Heart left ventricle (tissue), 16 donors: ENCODE results near the gene VPS37C. TPM values are rescaled to one million over a fixed set of nuclear protein-coding genes. Genes with fewer than 3 reads are reported as not detected.
A peak's percentile ranks its signal among the peaks of the same experiment; 100 is the strongest.

Experiments
- ATAC-seq, 4 donors: fragments of 200-7000 bp; cut with Tn5 transposase; one replicate each; pipeline ENCODE4 v1.9.1; 2020 to 2022; ENCODE audit warnings: moderate library complexity in 4 of 4, mild to moderate bottlenecking in 3 of 4, moderate number of reproducible peaks in 1 of 4
- DNase-seq, 5 donors: peaks; one replicate each; pipeline ENCODE4 v3.0.0-alpha.2; 2020
- H3K27ac ChIP-seq, 12 donors: fragments of 200-600 bp; sonication (generic) in 4 of 12; one replicate each; pipeline versions ENCODE4 v1.5.0 to v1.8.0; 2016 to 2022; ENCODE audit warnings: mild to moderate bottlenecking in 2 of 12
- H3K27me3 ChIP-seq, 9 donors: fragments of 200-600 bp; sonication (generic) in 2 of 9; one replicate each; pipeline versions ENCODE4 v1.5.1 to v1.8.0; 2016 to 2022; ENCODE audit warnings: mild to moderate bottlenecking in 3 of 9
- H3K36me3 ChIP-seq, 9 donors: fragments of 200-600 bp; sonication (generic) in 2 of 9; one replicate each; pipeline versions ENCODE4 v1.5.0 to v1.8.0; 2018 to 2022; ENCODE audit warnings: mild to moderate bottlenecking in 2 of 9
- H3K4me1 ChIP-seq, 12 donors: fragments of 200-600 bp; sonication (generic) in 4 of 12; one replicate each; pipeline versions ENCODE4 v1.5.0 to v1.8.0; 2016 to 2022; ENCODE audit warnings: mild to moderate bottlenecking in 3 of 12
- H3K4me3 ChIP-seq, 12 donors: fragments of 200-600 bp; sonication (generic) in 4 of 12; one replicate each; pipeline versions ENCODE4 v1.5.0 to v1.8.0; 2017 to 2022; ENCODE audit warnings: mild to moderate bottlenecking in 9 of 12, moderate library complexity in 4 of 12
- H3K9me3 ChIP-seq, 12 donors: fragments of 200-600 bp; sonication (generic) in 4 of 12; one replicate each; pipeline versions ENCODE4 v1.5.0 to v1.8.0; 2016 to 2022; ENCODE audit warnings: mild to moderate bottlenecking in 1 of 12
- POLR2A ChIP-seq, 2 donors: fragments of 450-650 bp; IDR thresholded peaks; one replicate each; pipeline ENCODE4 v1.6.1; 2017; ENCODE audit warnings: antibody characterized with exemption in 2 of 2, mild to moderate bottlenecking in 2 of 2, moderate library complexity in 2 of 2
- WGBS, 4 donors: extraction: QIAGEN DNeasy Blood & Tissue Kit in 2 of 4; methylation state at CpG; one replicate each; pipeline versions ENCODE4 v1.1.5 to v1.1.7; 2013 to 2018; 5-methylcytosine and 5-hydroxymethylcytosine counted together
- intact Hi-C, 10 donors: fragments of 100-400 bp; cut with DNase I; formaldehyde crosslinking; loops; one replicate each; pipeline versions ENCODE4 v1.11.1 to v1.14.2; 2022
- polyA plus RNA-seq, 2 donors: library from polyadenylated mRNA; stranded (reverse); fragments of 200-250 nt; gene quantifications; one replicate each; pipeline ENCODE4 v1.2.3, GENCODE V29; 2013
- total RNA-seq, 9 donors: library from RNA; depleted of rRNA in 2 of 9; stranded (reverse); fragments of >200 nt in 2 of 9; fragmentation: NEBNext Ultra II Directional in 3 of 9; extraction: Animal tissue kit (Norgen Biotek cat#: 25700) in 3 of 9; gene quantifications; one replicate each; pipeline versions ENCODE4 v1.1.0 to v1.2.4, GENCODE V29; 2016 to 2023
- TF ChIP-seq, protein P1 (sequence below), 12 donors: fragments of 200-600 bp; sonication (generic) in 4 of 12; IDR thresholded peaks; one replicate each; pipeline versions ENCODE4 v1.5.0 to v1.8.0; 2018 to 2022; ENCODE audit warnings: antibody characterized with exemption in 12 of 12, mild to moderate bottlenecking in 5 of 12
- donor health status: ischemic (EF 13 %, LVEDD 7.1; RV severe dilation, severe dysfunction).
- donor health status: healthy with polysubstance abuse.
- donor health status: DM: no; HTN: yes; CAD: no.
- donor health status: DM: no; HTN: no; CAD: no.
- donor health status: ischemic (EF 25% LVEDD 6.9; RV normal size, moderate dysfunction).
- donor health status: ischemic (EF 25% LVEDD 5.7; RV mildly dilated, moderate dysfunction).
- donor health status: healthy.
- donor health status: DM: yes; HTN: yes; CAD: no.
- donor health status: ischemic (EF 35%, LVEDD 5.7; RV mildly dilated, moderate dysfunction).
- donor health status: nonischemic (EF 11% LVEDD 7.7; RV severe dilation, severe dysfunction).
- donor health status: DM: yes; HTN: yes; CAD: no.
- donor health status: PGD.
- donor health status: ischemic (EF 29% LVEDD 5.4; RV normal size, mild dysfunction).
- donor health status: nonischemic (EF 23%, LVEDD 6.1; RV moderate dilation, normal function).

VPS37C gene
- total and polyA plus RNA-seq, 11 donors = 11.0 to 29.0 (median 17.1) TPM

DNA sequence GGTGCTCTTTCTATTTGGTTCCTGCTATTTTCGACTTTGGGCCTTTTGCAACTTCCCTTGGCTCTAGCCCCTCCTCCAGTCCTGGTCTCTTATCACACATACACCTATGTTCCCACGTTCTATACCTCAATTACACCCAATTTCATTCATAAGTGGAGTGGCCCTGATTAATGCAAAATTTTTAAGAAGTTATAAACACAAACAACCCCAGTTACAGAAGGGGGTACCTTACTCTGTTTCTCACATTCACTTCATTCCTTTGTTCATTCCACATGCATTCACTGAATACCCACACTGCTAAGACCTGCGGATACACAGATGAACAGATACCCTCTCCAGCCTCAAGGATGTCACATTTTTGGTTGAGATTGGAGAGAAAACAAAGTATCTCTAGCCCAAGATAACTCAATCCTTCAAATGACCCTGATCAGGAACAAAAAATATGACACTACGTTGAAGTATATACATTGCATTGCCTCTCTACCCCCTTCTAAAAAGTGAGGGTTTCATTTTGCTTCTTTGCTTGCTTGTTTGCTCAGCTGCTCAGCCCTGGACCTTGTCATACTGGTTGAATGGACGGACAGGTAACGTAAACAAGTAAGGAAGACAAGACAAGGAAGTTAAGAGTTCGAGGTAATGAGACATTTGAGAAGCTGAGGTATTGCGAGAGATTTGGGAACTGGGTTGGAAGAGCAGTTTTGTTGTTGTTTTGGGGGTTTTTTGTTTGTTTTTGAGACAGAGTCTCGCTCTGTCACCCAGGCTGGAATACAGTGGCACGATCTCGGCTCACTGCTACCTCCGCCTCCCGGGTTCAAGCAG, 3.6 kb upstream of the VPS37C start:
- no peaks in the 10 kb centered on the region for H3K9me3 ChIP-seq
- WGBS, 4 donors = 75 to 80% (median 78%) methylated on average over 13 of the region's 13 CpGs
- TF ChIP-seq, protein P1, sequence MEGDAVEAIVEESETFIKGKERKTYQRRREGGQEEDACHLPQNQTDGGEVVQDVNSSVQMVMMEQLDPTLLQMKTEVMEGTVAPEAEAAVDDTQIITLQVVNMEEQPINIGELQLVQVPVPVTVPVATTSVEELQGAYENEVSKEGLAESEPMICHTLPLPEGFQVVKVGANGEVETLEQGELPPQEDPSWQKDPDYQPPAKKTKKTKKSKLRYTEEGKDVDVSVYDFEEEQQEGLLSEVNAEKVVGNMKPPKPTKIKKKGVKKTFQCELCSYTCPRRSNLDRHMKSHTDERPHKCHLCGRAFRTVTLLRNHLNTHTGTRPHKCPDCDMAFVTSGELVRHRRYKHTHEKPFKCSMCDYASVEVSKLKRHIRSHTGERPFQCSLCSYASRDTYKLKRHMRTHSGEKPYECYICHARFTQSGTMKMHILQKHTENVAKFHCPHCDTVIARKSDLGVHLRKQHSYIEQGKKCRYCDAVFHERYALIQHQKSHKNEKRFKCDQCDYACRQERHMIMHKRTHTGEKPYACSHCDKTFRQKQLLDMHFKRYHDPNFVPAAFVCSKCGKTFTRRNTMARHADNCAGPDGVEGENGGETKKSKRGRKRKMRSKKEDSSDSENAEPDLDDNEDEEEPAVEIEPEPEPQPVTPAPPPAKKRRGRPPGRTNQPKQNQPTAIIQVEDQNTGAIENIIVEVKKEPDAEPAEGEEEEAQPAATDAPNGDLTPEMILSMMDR (IDR thresholded peaks at IDR 0.05) = no peak
- TF ChIP-seq POLR2A (IDR thresholded peaks at IDR 0.05) = no peak
- ATAC-seq = no peak
- H3K27me3 ChIP-seq = peaks cover 0 to 5% (median 0%) of the 10 kb centered on the region in 9 donors
- no peak for DNase-seq
- no peaks in the 10 kb centered on the region for H3K36me3 ChIP-seq
- H3K27ac ChIP-seq = peak overlapping the region in 4 of 12 donors; percentile 24 to 99 (median 32)
- intact Hi-C loops = loop anchor here in 1 of 10 donors (10.0 kb wide), 2 partner anchors 60 to 330 kb away; partner anchors contain the start of gene CD5
- peaks cover 0 to 56% (median 12%) of the 10 kb centered on the region in 12 donors for H3K4me1 ChIP-seq
- peak overlapping the region in 1 of 12 donors; percentile 32 for H3K4me3 ChIP-seq

DNA sequence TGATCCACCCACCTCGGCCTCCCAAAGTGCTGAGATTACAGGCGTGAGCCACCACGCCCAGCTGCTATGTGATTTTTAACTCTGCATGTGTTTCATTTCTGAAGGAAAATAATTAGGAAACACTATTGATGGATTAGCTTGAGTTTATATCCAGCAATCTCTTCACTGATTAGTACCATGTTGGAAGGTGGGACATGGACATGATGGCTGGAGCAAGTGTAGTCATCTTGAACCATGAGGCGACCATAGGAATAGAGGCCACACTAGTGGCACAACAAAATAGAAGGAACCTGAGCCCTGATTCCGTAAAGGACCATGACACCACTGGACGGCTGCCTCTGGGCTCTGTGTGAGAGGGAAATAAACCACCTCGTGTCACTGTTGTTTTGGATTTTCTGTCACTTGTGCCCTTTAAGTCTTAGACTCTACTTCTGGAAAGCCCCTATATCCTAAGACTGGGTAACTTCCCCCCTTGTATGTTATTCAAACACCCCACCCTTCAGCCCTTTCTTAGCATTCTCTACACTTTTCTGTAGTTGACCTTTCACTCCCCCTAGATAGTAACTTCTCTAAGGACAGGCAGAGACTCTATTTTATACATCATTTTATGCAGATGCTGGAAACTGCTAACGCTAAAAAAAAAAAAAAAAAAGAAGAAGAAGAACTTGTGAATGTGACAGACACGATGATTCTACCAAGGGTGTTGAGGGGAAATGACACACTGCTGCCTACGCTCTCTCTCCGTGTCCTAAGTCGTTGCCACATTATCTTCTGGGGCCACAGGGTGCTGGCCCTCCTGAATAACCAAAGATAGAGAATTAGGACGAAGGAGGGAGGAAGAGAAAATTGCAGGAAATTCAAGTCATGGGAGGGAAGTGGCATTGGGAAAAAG, 2.7 kb upstream of the VPS37C start:
- intact Hi-C loops = loop anchor here in 1 of 10 donors (10.0 kb wide), 2 partner anchors 59 to 329 kb away; partner anchors contain the start of gene CD5
- ATAC-seq = no peak
- WGBS, 4 donors = 75 to 79% (median 78%) methylated on average over 13 of the region's 13 CpGs
- H3K9me3 ChIP-seq = no peaks in the 10 kb centered on the region
- peaks cover 0 to 64% (median 18%) of the 10 kb centered on the region in 12 donors for H3K4me1 ChIP-seq
- DNase-seq = peak in 1 of 5 donors; percentile 27
- no peak overlapping the region for H3K4me3 ChIP-seq
- H3K27me3 ChIP-seq = peaks cover 0 to 4% (median 0%) of the 10 kb centered on the region in 9 donors
- no peaks in the 10 kb centered on the region for H3K36me3 ChIP-seq
- H3K27ac ChIP-seq = peak overlapping the region in 4 of 12 donors; percentile 34 to 99 (median 51)
- TF ChIP-seq, protein P1 (IDR thresholded peaks at IDR 0.05) = no peak
- no peak for TF ChIP-seq POLR2A (IDR thresholded peaks at IDR 0.05)

GRCh38 chr11:61163021-61163420, 1.8 kb upstream of the VPS37C start:
- Histone ChIP-seq H3K27ac (peak overlapping the region in 1 of 12 donors; percentile 99), H3K4me1 (peaks cover 0 to 66% (median 23%) of the 10 kb centered on the region in 12 donors), H3K9me3 (no peaks in the 10 kb centered on the region), H3K4me3 (no peak overlapping the region), H3K36me3 (no peaks in the 10 kb centered on the region), H3K27me3 (no peaks in the 10 kb centered on the region)
- WGBS, 4 donors = 91 to 94% (median 92%) methylated on average over 4 of the region's 4 CpGs
- TF ChIP-seq POLR2A (IDR thresholded peaks at IDR 0.05) = no peak
- TF ChIP-seq, protein P1 (IDR thresholded peaks at IDR 0.05) = no peak
- DNase-seq (no peak), ATAC-seq (no peak)
- intact Hi-C loops = loop anchor here in 1 of 10 donors (10.0 kb wide), 2 partner anchors 58 to 328 kb away; partner anchors contain the start of gene CD5
